ENCODE data around the gene FUCA1. TPM values are rescaled to one million over a fixed set of nuclear protein-coding genes. Genes with fewer than 3 reads are reported as not detected.

Gene FUCA1
- total and polyA plus RNA-seq, 2 donors (not counting 3 experiments of a cell fraction or from before 2014, with no cell fraction given) = 4.9 to 5.6 TPM

DNA sequence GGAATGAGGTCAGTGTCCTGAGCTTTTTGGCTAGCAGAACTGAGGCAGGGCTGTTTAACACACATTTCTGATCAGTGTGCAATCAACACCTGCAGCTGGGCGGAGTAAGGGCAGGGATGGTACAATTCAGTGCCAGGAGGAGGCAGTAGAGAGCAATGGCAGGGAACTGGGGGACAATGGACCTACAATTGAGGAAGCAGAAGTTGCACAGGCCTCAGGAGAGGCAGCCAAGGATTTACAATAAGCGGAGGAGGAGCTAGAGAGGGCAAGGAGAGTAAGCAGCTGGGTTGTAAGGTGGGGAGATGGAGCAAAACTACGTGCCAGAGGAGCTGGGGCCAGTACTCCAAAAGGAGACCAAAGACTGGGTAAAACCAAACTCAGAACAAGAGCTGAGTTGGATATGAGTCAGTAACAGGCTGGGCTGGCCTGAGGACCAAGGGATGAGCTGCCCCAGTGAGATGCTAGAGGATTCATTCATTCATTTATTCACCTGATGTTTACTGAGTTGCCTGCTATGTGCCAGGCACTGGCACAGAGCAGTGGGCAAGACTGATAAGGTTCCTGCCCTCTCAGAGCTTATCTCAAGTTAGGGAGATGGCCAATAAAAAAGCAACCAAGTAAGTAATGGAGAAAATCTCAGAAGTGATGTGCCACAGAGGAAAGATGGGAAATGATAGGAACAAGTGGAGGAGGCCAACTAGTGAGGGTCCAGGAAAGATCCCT lies 57.1 kb downstream of the FUCA1 start:
- FAIRE-seq (peak; percentile 64), DNase-seq (ENCODE audit: low read depth, low spot score) (peak; percentile 52)
- H2AFZ ChIP-seq (ENCODE audit: low read depth, low read length) = no peak overlapping the region

More for the DNA sequence above, 57.1 kb downstream of the FUCA1 start:
- no TSS peak for BruUV-seq (replicated peaks)
- Histone ChIP-seq H3K9me1 (replicated peaks; ENCODE audit: control insufficient read depth, extremely low read depth, insufficient read depth, low read length) (no peaks in the 10 kb centered on the region), H3K27ac (ENCODE audit: insufficient read depth, low read depth, low read length) (no peak overlapping the region), H3K4me1 (ENCODE audit: control insufficient read depth, extremely low read depth, insufficient read depth, low read length) (no peaks in the 10 kb centered on the region), H3K36me3 (ENCODE audit: control insufficient read depth in 2 of 2, extremely low read depth in 1 of 2, insufficient read depth in 2 of 2, low read length in 2 of 2) (peaks cover 0 to 6% of the 10 kb centered on the region in 2 experiments), H3K27me3 (ENCODE audit: control insufficient read depth in 2 of 2, insufficient read depth in 2 of 2, low read length in 2 of 2) (no peaks in the 10 kb centered on the region), H3K4me3 (replicated peaks in 1 of 3; ENCODE audit: insufficient read depth in 1 of 3, low read depth in 1 of 3, low read length in 3 of 3) (no peak overlapping the region), H3K4me2 (ENCODE audit: insufficient read depth, low read length) (no peak overlapping the region), H3K79me2 (ENCODE audit: control insufficient read depth, insufficient read depth, low read length) (no peaks in the 10 kb centered on the region), H3K9me3 (replicated peaks; ENCODE audit: control insufficient read depth, insufficient read depth, low read length) (no peaks in the 10 kb centered on the region), H4K20me1 (replicated peaks; ENCODE audit: control insufficient read depth, extremely low read depth, insufficient read depth, low read length) (no peaks in the 10 kb centered on the region), H3K9ac (replicated peaks; ENCODE audit: extremely low read depth, insufficient read depth, low read length) (no peak overlapping the region)
- ChIA-PET POLR2A (interaction anchor here (0.8 to 1.0 kb wide), 2 partner anchors 12 to 14 kb away, joined by 3 to 4 read pairs; partner anchors contain the start of gene HMGCL), CTCF (interaction anchor here (0.7 to 4.0 kb wide), 23 partner anchors 8 to 218 kb away, joined by 3 to 28 read pairs (median 5); partner anchors contain the start of genes FUCA1, GALE and HMGCL)
- TF ChIP-seq CTCF (IDR thresholded peaks at IDR 0.05; ENCODE audit: extremely low read depth in 1 of 2, insufficient read depth in 1 of 2, low read depth in 1 of 2, low read length in 2 of 2) = peak; percentile 69 to 72
- TF ChIP-seq MYC (IDR thresholded peaks at IDR 0.05; ENCODE audit: low read depth, low read length) = no peak
- dilution Hi-C loops (cut with MboI; ENCODE audit: extremely low pct_ligation_motif_present, low sequenced_read_pairs) = no loop called here
- intact Hi-C loops (cut with micrococcal nuclease) = no loop called here
